ENCODE measurements around the gene EFCAB6. TPM values are rescaled to one million over a fixed set of nuclear protein-coding genes. Genes with fewer than 3 reads are reported as not detected.

The EFCAB6 gene
- total and polyA plus RNA-seq, 3 donors from 2014 or later = 41.3 to 108 (median 81.5) TPM

DNA sequence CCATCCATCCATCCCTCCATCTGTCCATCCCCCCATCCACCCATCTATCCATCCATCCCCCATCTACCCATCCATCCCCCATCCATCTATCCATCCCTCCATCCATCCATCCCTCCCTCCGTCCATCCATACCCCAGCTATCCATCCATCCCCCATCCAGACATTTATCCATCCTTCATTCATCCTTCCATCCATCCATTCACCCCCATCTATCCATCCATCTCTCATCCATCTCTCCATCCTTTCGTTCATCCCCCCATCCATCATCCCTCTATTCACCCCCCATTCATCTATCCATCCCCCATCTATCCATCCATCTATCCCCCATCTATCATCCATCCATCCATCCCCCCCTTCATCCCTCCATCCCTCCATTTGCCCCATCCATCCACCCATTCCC is 302.8 kb downstream of the EFCAB6 start:
- no peaks in the 10 kb centered on the region for H3K27me3 ChIP-seq
- no peak for DNase-seq
- no peaks in the 10 kb centered on the region for H3K9me3 ChIP-seq
- H3K4me3 ChIP-seq = no peak overlapping the region
- H3K27ac ChIP-seq = no peak overlapping the region
- H3K4me1 ChIP-seq = no peaks in the 10 kb centered on the region
- H3K36me3 ChIP-seq (ENCODE audit: low read depth, missing control alignments) = no peaks in the 10 kb centered on the region
- TF ChIP-seq, protein P1, sequence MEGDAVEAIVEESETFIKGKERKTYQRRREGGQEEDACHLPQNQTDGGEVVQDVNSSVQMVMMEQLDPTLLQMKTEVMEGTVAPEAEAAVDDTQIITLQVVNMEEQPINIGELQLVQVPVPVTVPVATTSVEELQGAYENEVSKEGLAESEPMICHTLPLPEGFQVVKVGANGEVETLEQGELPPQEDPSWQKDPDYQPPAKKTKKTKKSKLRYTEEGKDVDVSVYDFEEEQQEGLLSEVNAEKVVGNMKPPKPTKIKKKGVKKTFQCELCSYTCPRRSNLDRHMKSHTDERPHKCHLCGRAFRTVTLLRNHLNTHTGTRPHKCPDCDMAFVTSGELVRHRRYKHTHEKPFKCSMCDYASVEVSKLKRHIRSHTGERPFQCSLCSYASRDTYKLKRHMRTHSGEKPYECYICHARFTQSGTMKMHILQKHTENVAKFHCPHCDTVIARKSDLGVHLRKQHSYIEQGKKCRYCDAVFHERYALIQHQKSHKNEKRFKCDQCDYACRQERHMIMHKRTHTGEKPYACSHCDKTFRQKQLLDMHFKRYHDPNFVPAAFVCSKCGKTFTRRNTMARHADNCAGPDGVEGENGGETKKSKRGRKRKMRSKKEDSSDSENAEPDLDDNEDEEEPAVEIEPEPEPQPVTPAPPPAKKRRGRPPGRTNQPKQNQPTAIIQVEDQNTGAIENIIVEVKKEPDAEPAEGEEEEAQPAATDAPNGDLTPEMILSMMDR (IDR thresholded peaks at IDR 0.05) = no peak
- TF ChIP-seq POLR2A (IDR thresholded peaks at IDR 0.05) = no peak
- intact Hi-C loops (cut with DNase I; ENCODE audit: low total_unique reads) = no loop called here
- WGBS, 2 donors = 83 to 96% methylated on average over 2 of the region's 2 CpGs

DNA sequence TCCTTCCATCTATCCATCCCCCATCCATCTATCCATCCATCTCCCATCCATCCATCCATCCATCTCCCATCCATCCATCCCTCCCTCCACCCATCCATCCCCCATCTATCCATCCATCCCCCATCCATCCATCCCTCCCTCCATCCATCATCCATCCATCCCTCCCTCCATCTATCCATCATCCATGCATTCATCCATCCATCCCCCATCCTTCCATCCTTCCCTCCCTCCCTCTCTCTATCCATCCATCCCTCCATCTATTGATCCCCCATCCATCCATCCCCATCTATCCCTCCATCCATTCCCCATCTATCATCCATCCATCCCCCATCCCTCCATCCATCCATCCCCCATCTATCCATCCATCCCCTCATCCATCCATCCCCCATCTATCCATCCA is 303.6 kb downstream of the EFCAB6 start:
- no peak for DNase-seq
- Histone ChIP-seq H3K27ac (no peak overlapping the region), H3K27me3 (no peaks in the 10 kb centered on the region), H3K4me1 (no peaks in the 10 kb centered on the region), H3K36me3 (ENCODE audit: low read depth, missing control alignments) (no peaks in the 10 kb centered on the region), H3K9me3 (no peaks in the 10 kb centered on the region), H3K4me3 (no peak overlapping the region)
- TF ChIP-seq, protein P1 (IDR thresholded peaks at IDR 0.05) = no peak
- TF ChIP-seq POLR2A (IDR thresholded peaks at IDR 0.05) = no peak
- intact Hi-C loops (cut with DNase I; ENCODE audit: low total_unique reads) = no loop called here

DNA sequence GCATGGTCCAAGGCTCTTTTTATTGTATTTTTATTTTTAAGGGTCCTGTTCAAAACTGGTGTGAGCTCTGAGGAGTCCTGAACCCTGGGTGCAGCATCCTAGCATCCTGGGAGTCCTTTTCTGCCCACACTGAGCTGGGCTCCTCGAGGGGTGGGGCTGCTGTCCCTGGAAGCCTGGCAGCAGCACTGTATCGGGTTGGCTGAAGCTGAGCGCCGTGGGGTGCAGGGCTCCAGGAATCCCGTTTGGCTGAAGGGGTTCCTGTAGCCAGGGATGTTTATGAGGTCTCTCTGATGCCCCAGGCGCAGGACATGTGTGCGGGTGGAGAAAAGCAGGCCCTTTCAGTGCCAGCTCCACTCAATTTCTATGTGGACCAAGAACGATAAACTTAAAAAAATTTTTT is 304.9 kb downstream of the EFCAB6 start:
- no peaks in the 10 kb centered on the region for H3K36me3 ChIP-seq (ENCODE audit: low read depth, missing control alignments)
- no peak for DNase-seq
- H3K9me3 ChIP-seq = no peaks in the 10 kb centered on the region
- WGBS, 2 donors = 84 to 88% methylated on average over 8 of the region's 8 CpGs
- TF ChIP-seq, protein P1 (IDR thresholded peaks at IDR 0.05) = no peak
- TF ChIP-seq POLR2A (IDR thresholded peaks at IDR 0.05) = no peak
- H3K4me3 ChIP-seq = no peak overlapping the region
- no peak overlapping the region for H3K27ac ChIP-seq
- H3K4me1 ChIP-seq = no peaks in the 10 kb centered on the region
- intact Hi-C loops (cut with DNase I; ENCODE audit: low total_unique reads) = no loop called here
- no peaks in the 10 kb centered on the region for H3K27me3 ChIP-seq

DNA sequence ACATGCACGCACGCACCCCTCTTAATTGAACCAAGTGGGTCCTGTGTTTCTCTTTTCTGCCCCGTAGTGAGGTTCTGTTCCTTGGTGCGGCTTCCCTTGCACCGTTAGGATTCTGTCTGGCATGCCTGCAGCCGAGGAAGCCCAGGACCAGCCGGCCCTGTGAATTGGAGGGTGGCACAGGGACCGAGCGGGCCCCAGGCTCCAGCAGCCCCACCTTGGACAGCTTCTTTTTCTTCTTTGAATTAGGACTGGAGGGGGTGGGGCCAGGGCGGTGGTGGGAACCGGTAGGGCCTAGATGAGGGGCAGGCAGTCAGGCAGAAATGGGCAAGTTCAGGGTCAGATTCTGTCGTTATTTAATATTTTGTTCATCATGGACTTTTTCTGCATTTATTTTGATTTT is 305.6 kb downstream of the EFCAB6 start:
- no peak for TF ChIP-seq POLR2A (IDR thresholded peaks at IDR 0.05)
- TF ChIP-seq, protein P1 (IDR thresholded peaks at IDR 0.05) = no peak
- DNase-seq = no peak
- Histone ChIP-seq H3K4me3 (no peak overlapping the region), H3K36me3 (ENCODE audit: low read depth, missing control alignments) (no peaks in the 10 kb centered on the region), H3K27ac (no peak overlapping the region), H3K4me1 (no peaks in the 10 kb centered on the region), H3K9me3 (no peaks in the 10 kb centered on the region), H3K27me3 (no peaks in the 10 kb centered on the region)
- WGBS, 2 donors = 84 to 85% methylated on average over 12 of the region's 12 CpGs
- intact Hi-C loops (cut with DNase I; ENCODE audit: low total_unique reads) = no loop called here

DNA sequence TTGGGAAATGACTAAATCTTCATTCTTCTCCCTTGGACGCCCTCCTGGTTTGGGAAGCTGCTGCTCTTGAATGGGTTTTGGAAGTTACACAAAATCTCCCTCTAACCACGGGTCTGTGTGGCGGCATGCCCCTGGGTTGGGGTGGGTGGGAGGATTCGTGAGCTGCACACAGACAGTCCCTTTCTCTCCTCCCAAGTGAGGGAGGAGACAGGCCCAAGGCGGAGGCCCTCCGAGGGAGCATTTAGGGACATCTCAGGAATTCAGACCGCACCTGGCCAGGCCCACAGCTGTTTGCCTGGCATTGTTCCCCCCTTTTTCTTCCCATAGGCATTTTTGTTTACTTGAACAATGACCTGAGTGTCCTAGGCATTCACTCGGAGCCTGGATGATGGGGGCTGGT is 306.2 kb downstream of the EFCAB6 start:
- H3K4me3 ChIP-seq = no peak overlapping the region
- no peak overlapping the region for H3K27ac ChIP-seq
- TF ChIP-seq, protein P1 (IDR thresholded peaks at IDR 0.05) = no peak
- no peak for TF ChIP-seq POLR2A (IDR thresholded peaks at IDR 0.05)
- intact Hi-C loops (cut with DNase I; ENCODE audit: low total_unique reads) = no loop called here
- DNase-seq = no peak
- H3K27me3 ChIP-seq = no peaks in the 10 kb centered on the region
- 76 to 87% methylated on average over 7 to 8 of the region's 8 CpGs for WGBS, 2 donors
- H3K36me3 ChIP-seq (ENCODE audit: low read depth, missing control alignments) = no peaks in the 10 kb centered on the region
- no peaks in the 10 kb centered on the region for H3K4me1 ChIP-seq
- no peaks in the 10 kb centered on the region for H3K9me3 ChIP-seq
